Endothelial cell (in vitro differentiated cells): ENCODE results near the gene TMEM134. TPM values are rescaled to one million over a fixed set of nuclear protein-coding genes. Genes with fewer than 3 reads are reported as not detected.

Experiments used
- DNase-seq: peaks from one replicate; pipeline ENCODE4 v3.0.0; 2021; ENCODE audit warnings: low spot score
- H3K27ac Mint-ChIP-seq: one replicate; pipeline ENCODE4 v1.8.0; 2021; ENCODE audit warnings: mixed read lengths, inconsistent platforms; ENCODE audit not compliant: unreplicated experiment
- H3K27me3 Mint-ChIP-seq: one replicate; pipeline ENCODE4 v1.8.0; 2021; ENCODE audit warnings: mild to moderate bottlenecking, moderate library complexity, mixed read lengths, inconsistent platforms; ENCODE audit not compliant: unreplicated experiment
- H3K36me3 Mint-ChIP-seq: one replicate; pipeline ENCODE4 v1.8.0; 2021; ENCODE audit warnings: mild to moderate bottlenecking, low read depth, mixed read lengths, inconsistent platforms; ENCODE audit not compliant: unreplicated experiment
- H3K4me1 Mint-ChIP-seq: one replicate; pipeline ENCODE4 v1.8.0; 2021; ENCODE audit warnings: mild to moderate bottlenecking, mixed read lengths, inconsistent platforms; ENCODE audit not compliant: unreplicated experiment
- H3K4me3 Mint-ChIP-seq: one replicate; pipeline ENCODE4 v1.8.0; 2021; ENCODE audit warnings: mild to moderate bottlenecking, mixed read lengths, inconsistent platforms; ENCODE audit not compliant: unreplicated experiment
- H3K9me3 Mint-ChIP-seq: one replicate; pipeline ENCODE4 v1.8.0; 2021; ENCODE audit warnings: mixed read lengths, inconsistent platforms; ENCODE audit not compliant: unreplicated experiment
- CTCF ChIP-seq: fragments of 200-600 bp; sonication (generic); IDR thresholded peaks from one replicate; pipeline ENCODE4 v1.5.0; 2021; ENCODE audit warnings: antibody characterized with exemption; ENCODE audit not compliant: unreplicated experiment
- total RNA-seq: library from RNA; stranded (reverse); fragmentation: NEBNext Ultra II Directional; extraction: Animal tissue kit (Norgen Biotek cat#: 25700); gene quantifications from one replicate; pipeline ENCODE4 v1.2.1, GENCODE V29; 2021; ENCODE audit not compliant: unreplicated experiment

The TMEM134 gene
- total RNA-seq, 1 donor from 2014 or later: 47.4 TPM

GRCh38 chr11:67500484-67500821, 31.4 kb upstream of the TMEM134 start:
- Mint-ChIP-seq H3K27ac (no peak overlapping the region), H3K36me3 (peaks cover 11% of the 10 kb centered on the region), H3K9me3 (no peaks in the 10 kb centered on the region), H3K27me3 (peaks cover 5% of the 10 kb centered on the region), H3K4me1 (peaks cover 4% of the 10 kb centered on the region), H3K4me3 (no peak overlapping the region)
- DNase-seq: no peak
- no peak for TF ChIP-seq CTCF

- TF ChIP-seq CTCF: no peak
- peaks cover 5% of the 10 kb centered on the region for H3K27me3 Mint-ChIP-seq
- peaks cover 3% of the 10 kb centered on the region for H3K4me1 Mint-ChIP-seq
- H3K4me3 Mint-ChIP-seq: no peak overlapping the region
- H3K9me3 Mint-ChIP-seq: no peaks in the 10 kb centered on the region
- peaks cover 11% of the 10 kb centered on the region for H3K36me3 Mint-ChIP-seq
- H3K27ac Mint-ChIP-seq: no peak overlapping the region
- DNase-seq: no peak
These were observed 30.9 kb upstream of the TMEM134 start for GRCh38 chr11:67499808-67500483.

- Mint-ChIP-seq H3K9me3 (no peaks in the 10 kb centered on the region), H3K36me3 (peaks cover 11% of the 10 kb centered on the region), H3K4me3 (no peak overlapping the region), H3K27ac (no peak overlapping the region), H3K27me3 (peaks cover 5% of the 10 kb centered on the region), H3K4me1 (peaks cover 3% of the 10 kb centered on the region)
- DNase-seq: no peak
- no peak for TF ChIP-seq CTCF
These were observed 29.5 kb upstream of the TMEM134 start for GRCh38 chr11:67498544-67498972.

GRCh38 chr11:67497656-67498291, 28.7 kb upstream of the TMEM134 start:
- no peaks in the 10 kb centered on the region for H3K27me3 Mint-ChIP-seq
- DNase-seq: no peak
- H3K9me3 Mint-ChIP-seq: no peaks in the 10 kb centered on the region
- H3K4me3 Mint-ChIP-seq: no peak overlapping the region
- peaks cover 7% of the 10 kb centered on the region for H3K36me3 Mint-ChIP-seq
- no peaks in the 10 kb centered on the region for H3K4me1 Mint-ChIP-seq
- TF ChIP-seq CTCF: no peak
- H3K27ac Mint-ChIP-seq: no peak overlapping the region

- no peak overlapping the region for H3K4me3 Mint-ChIP-seq
- no peak for TF ChIP-seq CTCF
- H3K9me3 Mint-ChIP-seq: no peaks in the 10 kb centered on the region
- H3K4me1 Mint-ChIP-seq: no peaks in the 10 kb centered on the region
- H3K27me3 Mint-ChIP-seq: no peaks in the 10 kb centered on the region
- H3K36me3 Mint-ChIP-seq: peaks cover 6% of the 10 kb centered on the region
- H3K27ac Mint-ChIP-seq: no peak overlapping the region
- DNase-seq: no peak
These were observed 27.1 kb upstream of the TMEM134 start for GRCh38 chr11:67496113-67496512.
